Measurements from ENCODE around the gene SLC1A3. TPM values are rescaled to one million over a fixed set of nuclear protein-coding genes. Genes with fewer than 3 reads are reported as not detected.

The SLC1A3 gene
- total RNA-seq, 3 donors from 2014 or later (not counting 1 experiment from before 2014, with no cell fraction given), result 1.1 TPM; not detected in 2

- Histone ChIP-seq H3K9me3 (ENCODE audit: control insufficient read depth, insufficient read depth, low read length) (no peaks in the 10 kb centered on the region), H3K27ac (ENCODE audit: low read length) (peak overlapping the region; percentile 63), H3K4me1 (ENCODE audit: control insufficient read depth, insufficient read depth, low read length) (peaks cover 29% of the 10 kb centered on the region), H3K36me3 (ENCODE audit: control insufficient read depth, insufficient read depth, low read length) (no peaks in the 10 kb centered on the region), H3K27me3 (ENCODE audit: control insufficient read depth, insufficient read depth, low read length) (no peaks in the 10 kb centered on the region), H3K4me3 (ENCODE audit: low read length) (peak overlapping the region; percentile 40)
- Mint-ChIP-seq H3K4me3 (peak overlapping the region; percentile 89), H3K27ac (peak overlapping the region; percentile 82 to 90), H3K36me3 (no peaks in the 10 kb centered on the region), H3K9me3 (no peaks in the 10 kb centered on the region), H3K4me1 (peaks cover 40 to 45% of the 10 kb centered on the region in 2 donors), H3K27me3 (ENCODE audit: low read depth in 2 of 2) (no peaks in the 10 kb centered on the region)
- WGBS (ENCODE audit: insufficient coverage), result 26% methylated on average over 5 of the region's 6 CpGs
- ATAC-seq, result peak; percentile 86 to 89 (median 87)
- intact Hi-C loops (cut with micrococcal nuclease), result loop anchor here (5.0 kb wide), 1 partner anchor 283 kb away; no protein-coding TSS in a partner anchor
- peak; percentile 41 to 62 for DNase-seq
- TF ChIP-seq CTCF (IDR thresholded peaks at IDR 0.05), result no peak
Observed at GRCh38 chr5:36724467-36725332, 118.3 kb downstream of the SLC1A3 start.

- H3K4me3 Mint-ChIP-seq, result no peak overlapping the region
- H3K27me3 Mint-ChIP-seq (ENCODE audit: low read depth in 2 of 2), result no peaks in the 10 kb centered on the region
- ATAC-seq (no peak), DNase-seq (no peak)
- intact Hi-C loops (cut with micrococcal nuclease), result loop anchor here (5.0 kb wide), 1 partner anchor 281 kb away; no protein-coding TSS in a partner anchor
- H3K27me3 ChIP-seq (ENCODE audit: control insufficient read depth, insufficient read depth, low read length), result no peaks in the 10 kb centered on the region
- H3K36me3 Mint-ChIP-seq, result no peaks in the 10 kb centered on the region
- peaks cover 29% of the 10 kb centered on the region for H3K4me1 ChIP-seq (ENCODE audit: control insufficient read depth, insufficient read depth, low read length)
- no peak overlapping the region for H3K27ac Mint-ChIP-seq
- H3K27ac ChIP-seq (ENCODE audit: low read length), result no peak overlapping the region
- no peaks in the 10 kb centered on the region for H3K9me3 ChIP-seq (ENCODE audit: control insufficient read depth, insufficient read depth, low read length)
- no peaks in the 10 kb centered on the region for H3K9me3 Mint-ChIP-seq
- H3K36me3 ChIP-seq (ENCODE audit: control insufficient read depth, insufficient read depth, low read length), result no peaks in the 10 kb centered on the region
- 92% methylated on average over 1 of the region's 1 CpG for WGBS (ENCODE audit: insufficient coverage)
- no peak for TF ChIP-seq CTCF (IDR thresholded peaks at IDR 0.05)
- no peak overlapping the region for H3K4me3 ChIP-seq (ENCODE audit: low read length)
- peaks cover 35 to 39% of the 10 kb centered on the region in 2 donors for H3K4me1 Mint-ChIP-seq
Observed at GRCh38 chr5:36726317-36726716, 119.9 kb downstream of the SLC1A3 start.

- Mint-ChIP-seq H3K36me3 (no peaks in the 10 kb centered on the region), H3K27me3 (ENCODE audit: low read depth in 2 of 2) (no peaks in the 10 kb centered on the region), H3K9me3 (no peaks in the 10 kb centered on the region), H3K27ac (no peak overlapping the region), H3K4me1 (peaks cover 34 to 39% of the 10 kb centered on the region in 2 donors), H3K4me3 (no peak overlapping the region)
- Histone ChIP-seq H3K36me3 (ENCODE audit: control insufficient read depth, insufficient read depth, low read length) (no peaks in the 10 kb centered on the region), H3K4me1 (ENCODE audit: control insufficient read depth, insufficient read depth, low read length) (peaks cover 27% of the 10 kb centered on the region), H3K27ac (ENCODE audit: low read length) (no peak overlapping the region), H3K27me3 (ENCODE audit: control insufficient read depth, insufficient read depth, low read length) (no peaks in the 10 kb centered on the region), H3K9me3 (ENCODE audit: control insufficient read depth, insufficient read depth, low read length) (no peaks in the 10 kb centered on the region), H3K4me3 (ENCODE audit: low read length) (no peak overlapping the region)
- intact Hi-C loops (cut with micrococcal nuclease), result loop anchor here (5.0 kb wide), 1 partner anchor 281 kb away; no protein-coding TSS in a partner anchor
- WGBS (ENCODE audit: insufficient coverage), result 93% methylated on average over 1 of the region's 1 CpG
- DNase-seq (no peak), ATAC-seq (no peak)
- no peak for TF ChIP-seq CTCF (IDR thresholded peaks at IDR 0.05)
Observed at GRCh38 chr5:36726767-36727166, 120.4 kb downstream of the SLC1A3 start.

All from natural killer cell (primary cell).